ENCODE data around the gene RNF113A. TPM values are rescaled to one million over a fixed set of nuclear protein-coding genes. Genes with fewer than 3 reads are reported as not detected.
A peak's percentile ranks its signal among the peaks of the same experiment; 100 is the strongest.

RNF113A gene
- total RNA-seq, 2 donors from 2014 or later, result 9.3 to 9.8 TPM

- no peaks in the 10 kb centered on the region for H3K36me3 ChIP-seq (ENCODE audit: control insufficient read depth, insufficient read depth, low read length)
- Mint-ChIP-seq H3K9me3 (peaks cover 55% of the 10 kb centered on the region), H3K27me3 (ENCODE audit: insufficient read depth) (no peaks in the 10 kb centered on the region), H3K4me1 (no peaks in the 10 kb centered on the region), H3K36me3 (ENCODE audit: low read depth) (no peaks in the 10 kb centered on the region), H3K27ac (no peak overlapping the region), H3K4me3 (peak overlapping the region; percentile 51)
- peak overlapping the region; percentile 58 for H3K4me3 ChIP-seq (ENCODE audit: low read length)
- H3K4me1 ChIP-seq (ENCODE audit: control insufficient read depth, insufficient read depth, low read length), result no peaks in the 10 kb centered on the region
- DNase-seq, result peak; percentile 94
- 13 to 20% methylated on average over 1 to 35 of the region's 40 CpGs for WGBS, 2 experiments (ENCODE audit: insufficient coverage in 1 of 2, insufficient read length in 1 of 2)
- no peaks in the 10 kb centered on the region for H3K27me3 ChIP-seq (ENCODE audit: control insufficient read depth, insufficient read depth, low read length, poor library complexity, severe bottlenecking)
- no peak overlapping the region for H3K27ac ChIP-seq (ENCODE audit: low read depth, low read length)
- TF ChIP-seq, protein P1, sequence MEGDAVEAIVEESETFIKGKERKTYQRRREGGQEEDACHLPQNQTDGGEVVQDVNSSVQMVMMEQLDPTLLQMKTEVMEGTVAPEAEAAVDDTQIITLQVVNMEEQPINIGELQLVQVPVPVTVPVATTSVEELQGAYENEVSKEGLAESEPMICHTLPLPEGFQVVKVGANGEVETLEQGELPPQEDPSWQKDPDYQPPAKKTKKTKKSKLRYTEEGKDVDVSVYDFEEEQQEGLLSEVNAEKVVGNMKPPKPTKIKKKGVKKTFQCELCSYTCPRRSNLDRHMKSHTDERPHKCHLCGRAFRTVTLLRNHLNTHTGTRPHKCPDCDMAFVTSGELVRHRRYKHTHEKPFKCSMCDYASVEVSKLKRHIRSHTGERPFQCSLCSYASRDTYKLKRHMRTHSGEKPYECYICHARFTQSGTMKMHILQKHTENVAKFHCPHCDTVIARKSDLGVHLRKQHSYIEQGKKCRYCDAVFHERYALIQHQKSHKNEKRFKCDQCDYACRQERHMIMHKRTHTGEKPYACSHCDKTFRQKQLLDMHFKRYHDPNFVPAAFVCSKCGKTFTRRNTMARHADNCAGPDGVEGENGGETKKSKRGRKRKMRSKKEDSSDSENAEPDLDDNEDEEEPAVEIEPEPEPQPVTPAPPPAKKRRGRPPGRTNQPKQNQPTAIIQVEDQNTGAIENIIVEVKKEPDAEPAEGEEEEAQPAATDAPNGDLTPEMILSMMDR (conservative IDR thresholded peaks at IDR 0.05), result peak; percentile 79
- H3K9me3 ChIP-seq (ENCODE audit: control insufficient read depth, low read length), result no peaks in the 10 kb centered on the region
- no peak overlapping the region for H3K9ac ChIP-seq (ENCODE audit: extremely low read depth, low read length, poor library complexity, severe bottlenecking)
These were observed 16.3 kb upstream of the RNF113A start for GRCh38 chrX:119887721-119888425.

DNA sequence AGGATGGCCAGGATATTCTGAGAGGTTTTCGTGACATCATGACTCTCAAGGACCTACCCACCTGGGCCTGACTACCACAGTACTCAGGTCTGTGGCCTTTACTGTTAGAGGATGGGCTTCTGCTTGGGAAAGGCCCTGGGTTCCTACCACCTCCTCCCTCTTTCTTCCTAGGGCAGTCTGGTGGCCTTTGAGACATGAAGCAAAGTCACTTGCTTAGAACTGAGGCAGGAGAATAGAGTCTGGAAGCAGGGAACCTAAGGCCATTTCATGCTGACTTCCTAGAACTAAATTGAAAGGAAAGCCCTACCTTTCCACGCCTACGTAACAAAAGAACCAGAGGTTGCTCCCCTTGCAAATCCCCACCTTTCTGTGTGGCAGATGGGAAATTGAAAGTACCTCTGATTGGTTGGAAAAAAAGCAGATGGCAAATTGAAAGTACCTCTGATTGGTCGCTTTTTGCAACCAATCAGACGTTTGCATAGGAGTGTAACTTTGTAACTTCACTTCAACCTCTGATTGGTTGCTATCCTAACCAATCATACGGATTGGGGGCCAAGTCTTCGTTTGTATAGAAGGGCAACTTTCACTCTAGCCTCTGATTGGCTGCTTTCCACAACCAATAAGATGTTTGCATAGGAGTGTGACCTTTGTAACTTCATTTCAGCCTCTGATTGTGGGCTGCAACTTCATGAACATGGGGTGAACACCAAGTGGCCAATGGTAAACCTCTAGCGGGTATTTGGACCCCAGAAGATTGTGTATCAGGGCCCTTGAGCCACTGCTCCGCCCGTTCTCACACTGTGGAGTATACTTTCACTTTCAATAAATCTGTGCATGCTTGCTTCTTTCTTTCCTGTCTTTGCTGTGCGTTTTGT lies 14.3 kb upstream of the RNF113A start:
- Histone ChIP-seq H3K4me1 (ENCODE audit: control insufficient read depth, insufficient read depth, low read length) (no peaks in the 10 kb centered on the region), H3K9ac (ENCODE audit: extremely low read depth, low read length, poor library complexity, severe bottlenecking) (no peak overlapping the region), H3K27me3 (ENCODE audit: control insufficient read depth, insufficient read depth, low read length, poor library complexity, severe bottlenecking) (no peaks in the 10 kb centered on the region), H3K27ac (ENCODE audit: low read depth, low read length) (no peak overlapping the region), H3K4me3 (ENCODE audit: low read length) (no peak overlapping the region), H3K36me3 (ENCODE audit: control insufficient read depth, insufficient read depth, low read length) (no peaks in the 10 kb centered on the region), H3K9me3 (ENCODE audit: control insufficient read depth, low read length) (no peaks in the 10 kb centered on the region)
- 91% methylated on average over 7 to 10 of the region's 11 CpGs for WGBS, 2 experiments (ENCODE audit: insufficient coverage in 1 of 2, insufficient read length in 1 of 2)
- no peaks in the 10 kb centered on the region for H3K4me1 Mint-ChIP-seq
- H3K9me3 Mint-ChIP-seq, result peaks cover 52% of the 10 kb centered on the region
- DNase-seq, result no peak
- H3K27ac Mint-ChIP-seq, result no peak overlapping the region
- no peak overlapping the region for H3K4me3 Mint-ChIP-seq
- no peaks in the 10 kb centered on the region for H3K36me3 Mint-ChIP-seq (ENCODE audit: low read depth)
- H3K27me3 Mint-ChIP-seq (ENCODE audit: insufficient read depth), result no peaks in the 10 kb centered on the region
- TF ChIP-seq, protein P1 (conservative IDR thresholded peaks at IDR 0.05), result no peak

DNA sequence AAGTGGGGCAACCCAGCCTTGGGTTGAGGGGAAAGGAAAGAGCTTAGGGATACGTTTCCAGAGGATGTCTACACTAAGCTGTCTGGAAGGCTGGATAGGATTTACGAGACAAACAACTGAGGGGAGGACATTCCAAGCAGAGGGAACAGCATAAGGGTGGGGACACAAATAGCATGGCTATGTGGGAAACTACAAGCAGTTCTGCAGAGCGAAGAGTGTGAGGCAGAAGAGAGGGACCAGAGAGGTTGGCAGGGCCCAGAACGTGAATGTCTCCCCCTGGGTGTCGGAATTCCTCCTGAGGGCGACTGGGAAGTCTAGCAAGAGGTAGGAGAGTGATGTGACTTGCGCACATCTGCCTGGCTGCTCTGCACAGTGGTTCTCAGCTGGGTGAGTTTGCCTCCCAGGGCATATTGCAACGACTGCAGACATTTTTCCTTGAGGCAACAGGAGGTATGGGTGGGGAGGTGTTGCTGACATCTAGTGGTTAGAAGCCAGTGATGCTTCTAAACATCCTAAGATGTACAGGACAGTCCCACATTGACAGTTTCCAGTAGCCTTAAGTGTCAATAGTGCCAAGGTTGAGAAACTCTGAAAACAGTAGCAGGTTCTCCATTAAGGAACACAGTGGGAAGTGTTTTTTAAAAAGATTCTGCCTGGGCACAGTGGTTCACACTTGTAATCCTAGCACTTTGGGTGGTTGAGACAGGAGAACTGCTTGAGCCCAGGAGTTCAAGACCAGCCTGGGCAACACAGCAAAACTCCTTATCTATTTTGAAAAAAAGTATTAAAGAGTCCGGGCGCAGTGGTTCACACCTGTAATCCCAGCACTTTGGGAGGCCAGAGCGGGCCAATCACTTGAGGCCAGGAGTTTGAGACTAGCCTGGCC lies 9.3 kb upstream of the RNF113A start:
- no peaks in the 10 kb centered on the region for H3K27me3 Mint-ChIP-seq (ENCODE audit: insufficient read depth)
- H3K4me1 ChIP-seq (ENCODE audit: control insufficient read depth, insufficient read depth, low read length), result no peaks in the 10 kb centered on the region
- H3K27me3 ChIP-seq (ENCODE audit: control insufficient read depth, insufficient read depth, low read length, poor library complexity, severe bottlenecking), result no peaks in the 10 kb centered on the region
- no peaks in the 10 kb centered on the region for H3K4me1 Mint-ChIP-seq
- no peak overlapping the region for H3K4me3 Mint-ChIP-seq
- DNase-seq, result peak; percentile 65
- H3K9me3 ChIP-seq (ENCODE audit: control insufficient read depth, low read length), result no peaks in the 10 kb centered on the region
- peaks cover 57% of the 10 kb centered on the region for H3K9me3 Mint-ChIP-seq
- no peak overlapping the region for H3K27ac ChIP-seq (ENCODE audit: low read depth, low read length)
- no peak overlapping the region for H3K4me3 ChIP-seq (ENCODE audit: low read length)
- WGBS, 2 experiments (ENCODE audit: insufficient coverage in 1 of 2, insufficient read length in 1 of 2), result 66 to 78% methylated on average over 6 to 10 of the region's 11 CpGs
- peaks cover 14% of the 10 kb centered on the region for H3K36me3 Mint-ChIP-seq (ENCODE audit: low read depth)
- TF ChIP-seq, protein P1 (conservative IDR thresholded peaks at IDR 0.05), result peak; percentile 71
- H3K27ac Mint-ChIP-seq, result no peak overlapping the region
- H3K9ac ChIP-seq (ENCODE audit: extremely low read depth, low read length, poor library complexity, severe bottlenecking), result no peak overlapping the region
- no peaks in the 10 kb centered on the region for H3K36me3 ChIP-seq (ENCODE audit: control insufficient read depth, insufficient read depth, low read length)
